Measurements from ENCODE around the gene PNMT. TPM values are rescaled to one million over a fixed set of nuclear protein-coding genes. Genes with fewer than 3 reads are reported as not detected.

PNMT gene
- total RNA-seq, result 1 to 10 TPM in 3 of 4 donors, not detected in 1; 1.1 to 3.3 (median 1.2) TPM

- no peaks in the 10 kb centered on the region for H3K27me3 ChIP-seq
- TF ChIP-seq CTCF (IDR thresholded peaks at IDR 0.05) (peak; percentile 28 to 66 (median 55)), POLR2A (IDR thresholded peaks at IDR 0.05) (no peak)
- H3K27ac ChIP-seq, result peak within 1 kb of the TSS in 2 of 3 donors; percentile 8 to 10
- WGBS, 2 donors, result 3 to 5% methylated on average over 50 to 68 of the region's 85 CpGs
- H3K9me3 ChIP-seq, result no peaks in the 10 kb centered on the region
- peak within 1 kb of the TSS in 1 of 3 donors; percentile 21 for H3K4me3 ChIP-seq (replicated peaks in 1 of 3)
- H3K4me1 ChIP-seq, result peaks cover 24 to 72% of the 10 kb centered on the region in 2 donors
- peak; percentile 75 to 77 for DNase-seq
- H3K36me3 ChIP-seq, result no peaks in the 10 kb centered on the region
- intact Hi-C loops (cut with DNase I), result no loop called here
These were observed at the start of gene PNMT for GRCh38 chr17:39667945-39668924. PNMT (plus strand) TSS chr17:39668453; CDS start chr17:39668476, 23 bp downstream.

GRCh38 chr17:39618956-39619785 is 49.1 kb upstream of the PNMT start:
- no peak for DNase-seq
- Histone ChIP-seq H3K36me3 (no peaks in the 10 kb centered on the region), H3K27ac (no peak overlapping the region), H3K27me3 (no peaks in the 10 kb centered on the region), H3K4me3 (replicated peaks in 1 of 3) (no peak overlapping the region), H3K4me1 (peaks cover 7 to 10% of the 10 kb centered on the region in 2 donors), H3K9me3 (no peaks in the 10 kb centered on the region)
- TF ChIP-seq POLR2A (IDR thresholded peaks at IDR 0.05), result no peak
- intact Hi-C loops (cut with DNase I), result no loop called here
- 64 to 66% methylated on average over 9 to 12 of the region's 13 CpGs for WGBS, 2 donors

GRCh38 chr17:39619786-39620101 is 48.5 kb upstream of the PNMT start:
- DNase-seq, result no peak
- WGBS, 2 donors, result 47 to 50% methylated on average over 1 of the region's 1 CpG

GRCh38 chr17:39621523-39622379 is 46.5 kb upstream of the PNMT start:
- Histone ChIP-seq H3K27ac (no peak overlapping the region), H3K9me3 (no peaks in the 10 kb centered on the region), H3K4me3 (replicated peaks in 1 of 3) (no peak overlapping the region), H3K4me1 (peaks cover 10 to 14% of the 10 kb centered on the region in 2 donors), H3K27me3 (peaks cover 7% of the 10 kb centered on the region), H3K36me3 (no peaks in the 10 kb centered on the region)
- TF ChIP-seq CTCF (IDR thresholded peaks at IDR 0.05) (peak; percentile 93 to 100 (median 100)), POLR2A (IDR thresholded peaks at IDR 0.05) (no peak)
- 10 to 14% methylated on average over 20 to 24 of the region's 26 CpGs for WGBS, 2 donors
- intact Hi-C loops (cut with DNase I), result loop anchor here (2.0 to 10.0 kb wide), 4 partner anchors 43 to 243 kb away; partner anchors contain the start of genes IKZF3, TCAP and ZPBP2
- DNase-seq, result peak; percentile 80 to 86

More at GRCh38 chr17:39619786-39620101, 48.5 kb upstream of the PNMT start:
- Histone ChIP-seq H3K27ac (no peak overlapping the region), H3K36me3 (no peaks in the 10 kb centered on the region), H3K4me1 (peaks cover 7 to 10% of the 10 kb centered on the region in 2 donors), H3K4me3 (replicated peaks in 1 of 3) (no peak overlapping the region), H3K27me3 (no peaks in the 10 kb centered on the region), H3K9me3 (no peaks in the 10 kb centered on the region)
- intact Hi-C loops (cut with DNase I), result loop anchor here (5.0 to 10.0 kb wide), 3 partner anchors 72 to 245 kb away; partner anchors contain the start of genes IKZF3 and ZPBP2
- TF ChIP-seq CTCF (IDR thresholded peaks at IDR 0.05), result no peak
- no peak for TF ChIP-seq POLR2A (IDR thresholded peaks at IDR 0.05)

All from thyroid gland (tissue), 4 donors.